GM21619 (cell line): ENCODE data around the gene CUBN.
"Not testable (repeated sequence)": the region's sequence is repeated elsewhere in the genome, so short reads cannot be mapped to it uniquely, and the experiment has no call there.

Experiments
- ATAC-seq: cut with Tn5 transposase; IDR thresholded peaks from one replicate; pipeline ENCODE4 v1.9.1; 2021; ENCODE audit not compliant: unreplicated experiment

The CUBN gene

GRCh38 chr10:16843252-16843870 lies 286.2 kb downstream of the CUBN start:
- peak; percentile 75 for ATAC-seq

- ATAC-seq, result no peak
Observed at GRCh38 chr10:16835228-16835627, 294.4 kb downstream of the CUBN start.

GRCh38 chr10:16832351-16833080 lies 297.1 kb downstream of the CUBN start:
- no peak for ATAC-seq

- ATAC-seq, result no peak
Observed at GRCh38 chr10:16828701-16829175, 300.9 kb downstream of the CUBN start.

- peak; percentile 83 for ATAC-seq
Observed at GRCh38 chr10:16828114-16828568, 301.5 kb downstream of the CUBN start.

- not testable (repeated sequence) for ATAC-seq
Observed at GRCh38 chr10:16827474-16827873, 302.1 kb downstream of the CUBN start.

- ATAC-seq, result no peak
Observed at GRCh38 chr10:16822726-16823360, 306.8 kb downstream of the CUBN start.

- ATAC-seq, result no peak
Observed at GRCh38 chr10:16822027-16822426, 307.6 kb downstream of the CUBN start.

GRCh38 chr10:16820421-16820820 lies 309.2 kb downstream of the CUBN start:
- no peak for ATAC-seq

- no peak for ATAC-seq
Observed at GRCh38 chr10:16820018-16820417, 309.6 kb downstream of the CUBN start.

- ATAC-seq, result no peak
Observed at GRCh38 chr10:16819436-16819835, 310.2 kb downstream of the CUBN start.

- ATAC-seq, result no peak
Observed at GRCh38 chr10:16819026-16819425, 310.6 kb downstream of the CUBN start.

- ATAC-seq, result peak; percentile 99
Observed at GRCh38 chr10:16817125-16818019, 312.2 kb downstream of the CUBN start, which contains the start of gene RSU1. RSU1 (minus strand) TSS chr10:16817424; CDS start chr10:16817081, 343 bp downstream.

- no peak for ATAC-seq
Observed at GRCh38 chr10:16816830-16817124, 312.8 kb downstream of the CUBN start.

- no peak for ATAC-seq
Observed at GRCh38 chr10:16816171-16816570, 313.4 kb downstream of the CUBN start.

GRCh38 chr10:16814012-16814411 lies 315.6 kb downstream of the CUBN start:
- no peak for ATAC-seq

- ATAC-seq, result no peak
Observed at GRCh38 chr10:16812676-16813075, 316.9 kb downstream of the CUBN start.

GRCh38 chr10:16811765-16812164 lies 317.8 kb downstream of the CUBN start:
- ATAC-seq, result no peak

- ATAC-seq, result no peak
Observed at GRCh38 chr10:16811292-16811691, 318.3 kb downstream of the CUBN start.

- ATAC-seq, result peak; percentile 86
Observed at GRCh38 chr10:16809074-16809718, 320.4 kb downstream of the CUBN start.

GRCh38 chr10:16804123-16804522 lies 325.5 kb downstream of the CUBN start:
- ATAC-seq, result no peak
